ENCODE data around the gene FAM240B.

- TF ChIP-seq CTCF (IDR thresholded peaks at IDR 0.05 in 8 of 11, conservative IDR thresholded peaks at IDR 0.05 in 3 of 11) = no peak
- TF ChIP-seq POLR2AphosphoS5 (IDR thresholded peaks at IDR 0.05) = no peak
These were observed 34.4 kb downstream of the FAM240B start for GRCh38 chr9:38685535-38685934.

Measured in spleen (tissue), 7 donors.